ENCODE measurements around the gene PBX3. TPM values are rescaled to one million over a fixed set of nuclear protein-coding genes. Genes with fewer than 3 reads are reported as not detected.
A peak's percentile ranks its signal among the peaks of the same experiment; 100 is the strongest.

PBX3 gene
- total and polyA plus RNA-seq, 2 donors (not counting 1 experiment from before 2014, with no cell fraction given), result 15.5 to 39.0 TPM

GRCh38 chr9:125766468-125767221 lies 19.5 kb downstream of the PBX3 start:
- no peak for DNase-seq
- H3K9me3 Mint-ChIP-seq (ENCODE audit: insufficient read depth), result no peaks in the 10 kb centered on the region
- no peaks in the 10 kb centered on the region for H3K27me3 Mint-ChIP-seq
- ATAC-seq (ENCODE audit: low read depth), result no peak
- intact Hi-C loops (cut with micrococcal nuclease), result loop anchor here (5.0 kb wide), 1 partner anchor 76 kb away; no protein-coding TSS in a partner anchor
- no CpG with 5 or more reads among the region's 2 CpGs for WGBS (ENCODE audit: insufficient coverage)
- POLR2A ChIA-PET, result no interaction called here
- Histone ChIP-seq H3K79me2 (ENCODE audit: control insufficient read depth, insufficient read depth, low read length) (peaks cover 18% of the 10 kb centered on the region), H3K4me2 (replicated peaks; ENCODE audit: low read depth, low read length, poor library complexity, severe bottlenecking) (peak overlapping the region; percentile 45), H3K4me3 (ENCODE audit: control extremely low read depth in 1 of 5, extremely low read depth in 1 of 5, insufficient read depth in 1 of 5, low read depth in 2 of 5, low read length in 4 of 5) (no peak overlapping the region), H3K4me1 (ENCODE audit: control insufficient read depth in 2 of 2, insufficient read depth in 2 of 2, low read length in 2 of 2) (peaks cover 10 to 12% of the 10 kb centered on the region in 2 donors), H3K36me3 (replicated peaks in 1 of 2; ENCODE audit: control extremely low read depth in 1 of 2, control insufficient read depth in 1 of 2, extremely low read depth in 1 of 2, insufficient read depth in 2 of 2, low read length in 1 of 2) (no peaks in the 10 kb centered on the region), H3K9me3 (ENCODE audit: control extremely low read depth in 1 of 3, control insufficient read depth in 2 of 3, insufficient read depth in 1 of 3, low read length in 2 of 3) (no peaks in the 10 kb centered on the region), H3K27ac (ENCODE audit: low read length in 2 of 2) (no peak overlapping the region), H2AFZ (ENCODE audit: insufficient read depth, low read depth, low read length, poor library complexity, severe bottlenecking) (no peak overlapping the region), H3K9ac (ENCODE audit: low read length) (no peak overlapping the region), H3K27me3 (replicated peaks in 1 of 4; ENCODE audit: control extremely low read depth in 1 of 4, control insufficient read depth in 3 of 4, insufficient read depth in 4 of 4, low read length in 3 of 4) (no peaks in the 10 kb centered on the region), H4K20me1 (ENCODE audit: control insufficient read depth, insufficient read depth, low read length, poor library complexity, severe bottlenecking) (no peaks in the 10 kb centered on the region)
- no peak overlapping the region for H3K4me3 Mint-ChIP-seq
- TF ChIP-seq EZH2 (IDR thresholded peaks at IDR 0.05; ENCODE audit: borderline replicate concordance, insufficient read depth, low read depth, low read length, poor library complexity, severe bottlenecking), result no peak
- no peak for TF ChIP-seq CTCF (IDR thresholded peaks at IDR 0.05)
- CTCF ChIA-PET, result no interaction called here
- H3K4me1 Mint-ChIP-seq, result peaks cover 26% of the 10 kb centered on the region
- H3K27ac Mint-ChIP-seq, result no peak overlapping the region

- no peak overlapping the region for H2AFZ ChIP-seq (ENCODE audit: insufficient read depth, low read depth, low read length, poor library complexity, severe bottlenecking)
- H3K9me3 ChIP-seq (ENCODE audit: control extremely low read depth in 1 of 3, control insufficient read depth in 2 of 3, insufficient read depth in 1 of 3, low read length in 2 of 3), result no peaks in the 10 kb centered on the region
- TF ChIP-seq CTCF (IDR thresholded peaks at IDR 0.05), result no peak
- no peak for TF ChIP-seq EZH2 (IDR thresholded peaks at IDR 0.05; ENCODE audit: borderline replicate concordance, insufficient read depth, low read depth, low read length, poor library complexity, severe bottlenecking)
- H3K27ac ChIP-seq (ENCODE audit: low read length in 2 of 2), result peak overlapping the region in 1 of 2 donors; percentile 9
- Mint-ChIP-seq H3K27ac (no peak overlapping the region), H3K27me3 (no peaks in the 10 kb centered on the region), H3K4me3 (no peak overlapping the region), H3K4me1 (peaks cover 24% of the 10 kb centered on the region), H3K9me3 (ENCODE audit: insufficient read depth) (no peaks in the 10 kb centered on the region)
- H3K4me1 ChIP-seq (ENCODE audit: control insufficient read depth in 2 of 2, insufficient read depth in 2 of 2, low read length in 2 of 2), result peaks cover 10 to 12% of the 10 kb centered on the region in 2 donors
- peak overlapping the region; percentile 45 for H3K4me2 ChIP-seq (replicated peaks; ENCODE audit: low read depth, low read length, poor library complexity, severe bottlenecking)
- intact Hi-C loops (cut with micrococcal nuclease), result loop anchor here (5.0 kb wide), 1 partner anchor 75 kb away; no protein-coding TSS in a partner anchor
- no peak overlapping the region for H3K4me3 ChIP-seq (ENCODE audit: control extremely low read depth in 1 of 5, extremely low read depth in 1 of 5, insufficient read depth in 1 of 5, low read depth in 2 of 5, low read length in 4 of 5)
- DNase-seq, result no peak
- POLR2A ChIA-PET, result no interaction called here
- no peaks in the 10 kb centered on the region for H4K20me1 ChIP-seq (ENCODE audit: control insufficient read depth, insufficient read depth, low read length, poor library complexity, severe bottlenecking)
- no peak overlapping the region for H3K9ac ChIP-seq (ENCODE audit: low read length)
- no peaks in the 10 kb centered on the region for H3K27me3 ChIP-seq (replicated peaks in 1 of 4; ENCODE audit: control extremely low read depth in 1 of 4, control insufficient read depth in 3 of 4, insufficient read depth in 4 of 4, low read length in 3 of 4)
- no peaks in the 10 kb centered on the region for H3K36me3 ChIP-seq (replicated peaks in 1 of 2; ENCODE audit: control extremely low read depth in 1 of 2, control insufficient read depth in 1 of 2, extremely low read depth in 1 of 2, insufficient read depth in 2 of 2, low read length in 1 of 2)
- CTCF ChIA-PET, result no interaction called here
- ATAC-seq (ENCODE audit: low read depth), result no peak
- peaks cover 18% of the 10 kb centered on the region for H3K79me2 ChIP-seq (ENCODE audit: control insufficient read depth, insufficient read depth, low read length)
These were observed 20.2 kb downstream of the PBX3 start for GRCh38 chr9:125767349-125767748.

Measured in B cell (primary cell).